ENCODE results near the gene METTL22. TPM values are rescaled to one million over a fixed set of nuclear protein-coding genes. Genes with fewer than 3 reads are reported as not detected.

METTL22 gene
- total and polyA plus RNA-seq, 4 donors: 6.5 to 17.9 (median 14.4) TPM

- no peak for DNase-seq (ENCODE audit: low spot score)
- H3K9me3 ChIP-seq (ENCODE audit: control insufficient read depth in 4 of 4, low read length in 3 of 4): no peaks in the 10 kb centered on the region
- peaks cover 0 to 3% (median 0%) of the 10 kb centered on the region in 4 donors for H3K36me3 ChIP-seq (ENCODE audit: control insufficient read depth in 4 of 4, insufficient read depth in 3 of 4, low read depth in 1 of 4, low read length in 3 of 4)
- H3K9ac ChIP-seq (ENCODE audit: low read depth in 1 of 2, low read length in 2 of 2): no peak overlapping the region
- H3K4me3 ChIP-seq (ENCODE audit: low read depth in 1 of 3, low read length in 3 of 3): no peak overlapping the region
- TF ChIP-seq, protein P1, sequence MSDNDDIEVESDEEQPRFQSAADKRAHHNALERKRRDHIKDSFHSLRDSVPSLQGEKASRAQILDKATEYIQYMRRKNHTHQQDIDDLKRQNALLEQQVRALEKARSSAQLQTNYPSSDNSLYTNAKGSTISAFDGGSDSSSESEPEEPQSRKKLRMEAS (IDR thresholded peaks at IDR 0.05): no peak
- TF ChIP-seq SP1 (IDR thresholded peaks at IDR 0.05) (no peak), EGR1 (IDR thresholded peaks at IDR 0.05; ENCODE audit: low read depth in 2 of 2) (no peak), FOXA2 (IDR thresholded peaks at IDR 0.05) (no peak), YY1 (IDR thresholded peaks at IDR 0.05) (no peak), NR2F2 (IDR thresholded peaks at IDR 0.05) (no peak), CTCF (IDR thresholded peaks at IDR 0.05; ENCODE audit: low read depth, low read length, missing input control) (no peak), RAD21 (IDR thresholded peaks at IDR 0.05) (no peak), RXRA (IDR thresholded peaks at IDR 0.05) (no peak), HNF4A (conservative IDR thresholded peaks at IDR 0.05) (no peak), FOXA1 (IDR thresholded peaks at IDR 0.05) (no peak)
- TF ChIP-seq, protein P2, sequence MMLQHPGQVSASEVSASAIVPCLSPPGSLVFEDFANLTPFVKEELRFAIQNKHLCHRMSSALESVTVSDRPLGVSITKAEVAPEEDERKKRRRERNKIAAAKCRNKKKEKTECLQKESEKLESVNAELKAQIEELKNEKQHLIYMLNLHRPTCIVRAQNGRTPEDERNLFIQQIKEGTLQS (IDR thresholded peaks at IDR 0.05): no peak
- TF ChIP-seq, protein P3, sequence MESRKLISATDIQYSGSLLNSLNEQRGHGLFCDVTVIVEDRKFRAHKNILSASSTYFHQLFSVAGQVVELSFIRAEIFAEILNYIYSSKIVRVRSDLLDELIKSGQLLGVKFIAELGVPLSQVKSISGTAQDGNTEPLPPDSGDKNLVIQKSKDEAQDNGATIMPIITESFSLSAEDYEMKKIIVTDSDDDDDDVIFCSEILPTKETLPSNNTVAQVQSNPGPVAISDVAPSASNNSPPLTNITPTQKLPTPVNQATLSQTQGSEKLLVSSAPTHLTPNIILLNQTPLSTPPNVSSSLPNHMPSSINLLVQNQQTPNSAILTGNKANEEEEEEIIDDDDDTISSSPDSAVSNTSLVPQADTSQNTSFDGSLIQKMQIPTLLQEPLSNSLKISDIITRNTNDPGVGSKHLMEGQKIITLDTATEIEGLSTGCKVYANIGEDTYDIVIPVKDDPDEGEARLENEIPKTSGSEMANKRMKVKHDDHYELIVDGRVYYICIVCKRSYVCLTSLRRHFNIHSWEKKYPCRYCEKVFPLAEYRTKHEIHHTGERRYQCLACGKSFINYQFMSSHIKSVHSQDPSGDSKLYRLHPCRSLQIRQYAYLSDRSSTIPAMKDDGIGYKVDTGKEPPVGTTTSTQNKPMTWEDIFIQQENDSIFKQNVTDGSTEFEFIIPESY (IDR thresholded peaks at IDR 0.05): no peak
- TF ChIP-seq, protein P4, sequence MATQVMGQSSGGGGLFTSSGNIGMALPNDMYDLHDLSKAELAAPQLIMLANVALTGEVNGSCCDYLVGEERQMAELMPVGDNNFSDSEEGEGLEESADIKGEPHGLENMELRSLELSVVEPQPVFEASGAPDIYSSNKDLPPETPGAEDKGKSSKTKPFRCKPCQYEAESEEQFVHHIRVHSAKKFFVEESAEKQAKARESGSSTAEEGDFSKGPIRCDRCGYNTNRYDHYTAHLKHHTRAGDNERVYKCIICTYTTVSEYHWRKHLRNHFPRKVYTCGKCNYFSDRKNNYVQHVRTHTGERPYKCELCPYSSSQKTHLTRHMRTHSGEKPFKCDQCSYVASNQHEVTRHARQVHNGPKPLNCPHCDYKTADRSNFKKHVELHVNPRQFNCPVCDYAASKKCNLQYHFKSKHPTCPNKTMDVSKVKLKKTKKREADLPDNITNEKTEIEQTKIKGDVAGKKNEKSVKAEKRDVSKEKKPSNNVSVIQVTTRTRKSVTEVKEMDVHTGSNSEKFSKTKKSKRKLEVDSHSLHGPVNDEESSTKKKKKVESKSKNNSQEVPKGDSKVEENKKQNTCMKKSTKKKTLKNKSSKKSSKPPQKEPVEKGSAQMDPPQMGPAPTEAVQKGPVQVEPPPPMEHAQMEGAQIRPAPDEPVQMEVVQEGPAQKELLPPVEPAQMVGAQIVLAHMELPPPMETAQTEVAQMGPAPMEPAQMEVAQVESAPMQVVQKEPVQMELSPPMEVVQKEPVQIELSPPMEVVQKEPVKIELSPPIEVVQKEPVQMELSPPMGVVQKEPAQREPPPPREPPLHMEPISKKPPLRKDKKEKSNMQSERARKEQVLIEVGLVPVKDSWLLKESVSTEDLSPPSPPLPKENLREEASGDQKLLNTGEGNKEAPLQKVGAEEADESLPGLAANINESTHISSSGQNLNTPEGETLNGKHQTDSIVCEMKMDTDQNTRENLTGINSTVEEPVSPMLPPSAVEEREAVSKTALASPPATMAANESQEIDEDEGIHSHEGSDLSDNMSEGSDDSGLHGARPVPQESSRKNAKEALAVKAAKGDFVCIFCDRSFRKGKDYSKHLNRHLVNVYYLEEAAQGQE (IDR thresholded peaks at IDR 0.05): no peak
- H3K4me1 ChIP-seq (ENCODE audit: control insufficient read depth in 4 of 4, insufficient read depth in 4 of 4, low read length in 3 of 4): peaks cover 9 to 52% (median 41%) of the 10 kb centered on the region in 4 donors
- H3K27me3 ChIP-seq (ENCODE audit: control insufficient read depth in 4 of 4, insufficient read depth in 4 of 4, low read length in 3 of 4): no peaks in the 10 kb centered on the region
- WGBS: 87% methylated on average over 12 of the region's 12 CpGs
- H3K27ac ChIP-seq (ENCODE audit: low read depth in 1 of 2, low read length in 2 of 2): peak overlapping the region; percentile 53 to 75
Observed at GRCh38 chr16:8696880-8697279, 75.4 kb downstream of the METTL22 start.

DNA sequence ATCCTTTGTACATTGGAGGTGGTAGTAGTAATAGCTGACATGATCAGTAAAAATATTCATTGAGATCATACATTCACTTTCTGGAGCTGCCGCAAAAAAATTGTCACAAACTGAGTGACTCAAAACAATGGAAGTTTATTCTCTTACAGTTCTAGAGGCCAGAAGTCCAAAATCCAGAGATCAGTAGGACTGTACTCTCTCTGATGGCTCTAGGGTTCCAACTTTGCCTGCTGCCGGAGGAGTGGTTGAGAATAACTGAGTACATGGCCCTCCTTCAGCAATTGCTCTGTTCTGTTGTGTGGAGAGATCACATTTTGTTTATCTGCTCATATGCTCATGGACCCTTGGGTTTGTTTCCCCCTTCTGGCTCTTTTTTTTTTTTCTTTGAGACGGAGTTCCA lies 76.5 kb downstream of the METTL22 start:
- Histone ChIP-seq H3K4me1 (ENCODE audit: control insufficient read depth in 4 of 4, insufficient read depth in 4 of 4, low read length in 3 of 4) (peaks cover 9 to 52% (median 41%) of the 10 kb centered on the region in 4 donors), H3K27me3 (ENCODE audit: control insufficient read depth in 4 of 4, insufficient read depth in 4 of 4, low read length in 3 of 4) (no peaks in the 10 kb centered on the region), H3K9ac (ENCODE audit: low read depth in 1 of 2, low read length in 2 of 2) (no peak overlapping the region), H3K4me3 (ENCODE audit: low read depth in 1 of 3, low read length in 3 of 3) (no peak overlapping the region), H3K27ac (ENCODE audit: low read depth in 1 of 2, low read length in 2 of 2) (peak overlapping the region in 1 of 2 donors; percentile 75), H3K9me3 (ENCODE audit: control insufficient read depth in 4 of 4, low read length in 3 of 4) (no peaks in the 10 kb centered on the region), H3K36me3 (ENCODE audit: control insufficient read depth in 4 of 4, insufficient read depth in 3 of 4, low read depth in 1 of 4, low read length in 3 of 4) (peaks cover 0 to 3% (median 0%) of the 10 kb centered on the region in 4 donors)
- no peak for DNase-seq (ENCODE audit: low spot score)
- TF ChIP-seq HNF4G (IDR thresholded peaks at IDR 0.05): peak; percentile 12
- TF ChIP-seq, protein P1 (IDR thresholded peaks at IDR 0.05): no peak
- TF ChIP-seq, protein P3 (IDR thresholded peaks at IDR 0.05): no peak
- TF ChIP-seq NR2F2 (IDR thresholded peaks at IDR 0.05): no peak
- peak; percentile 73 to 80 for TF ChIP-seq HNF4A (conservative IDR thresholded peaks at IDR 0.05)
- WGBS: 28% methylated on average over 3 of the region's 3 CpGs

Data from liver (tissue), 9 donors.